ENCODE measurements around the gene NBAS. TPM values are rescaled to one million over a fixed set of nuclear protein-coding genes. Genes with fewer than 3 reads are reported as not detected.

NBAS gene
- total and polyA plus RNA-seq, 9 of the 15 experiments (the other 6 are each of a cell fraction or from before 2014, with no cell fraction given): 15.3 to 94.4 (median 69.9) TPM

DNA sequence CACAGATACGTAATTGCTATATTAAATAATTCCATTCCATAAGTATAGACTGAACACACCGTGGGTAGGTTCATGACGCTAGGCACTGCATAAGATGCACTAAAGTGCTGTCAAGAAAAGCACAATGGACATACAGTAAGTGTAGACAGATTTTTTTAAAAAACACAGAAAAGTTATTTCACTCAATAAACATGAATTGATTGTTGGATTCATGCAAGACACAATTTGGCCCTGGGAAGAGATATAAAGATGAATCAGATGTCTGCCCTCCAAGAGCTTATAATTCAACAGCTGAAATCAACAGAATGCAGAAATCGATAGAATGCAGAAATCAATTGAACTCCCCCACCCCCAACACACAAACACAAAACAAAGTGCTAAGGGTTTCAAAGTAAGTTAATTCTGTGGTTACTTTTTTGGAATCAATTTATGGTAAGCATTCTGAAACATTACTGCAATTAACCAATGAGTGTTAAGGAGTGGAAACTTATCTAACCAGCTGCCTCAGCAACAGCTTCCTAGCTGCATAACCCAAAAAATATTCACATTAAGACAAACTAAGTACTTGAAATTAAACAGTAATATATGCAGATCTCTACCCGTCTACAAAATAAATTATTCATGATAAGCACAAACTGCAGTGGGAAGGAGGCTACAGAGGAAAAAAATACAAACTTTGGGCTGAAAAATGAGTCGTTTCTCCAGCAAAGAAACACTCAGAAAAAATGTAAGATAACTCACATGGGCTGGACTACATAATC is 1.6 kb downstream of the NBAS start (continued):
- TF ChIP-seq, protein P1, sequence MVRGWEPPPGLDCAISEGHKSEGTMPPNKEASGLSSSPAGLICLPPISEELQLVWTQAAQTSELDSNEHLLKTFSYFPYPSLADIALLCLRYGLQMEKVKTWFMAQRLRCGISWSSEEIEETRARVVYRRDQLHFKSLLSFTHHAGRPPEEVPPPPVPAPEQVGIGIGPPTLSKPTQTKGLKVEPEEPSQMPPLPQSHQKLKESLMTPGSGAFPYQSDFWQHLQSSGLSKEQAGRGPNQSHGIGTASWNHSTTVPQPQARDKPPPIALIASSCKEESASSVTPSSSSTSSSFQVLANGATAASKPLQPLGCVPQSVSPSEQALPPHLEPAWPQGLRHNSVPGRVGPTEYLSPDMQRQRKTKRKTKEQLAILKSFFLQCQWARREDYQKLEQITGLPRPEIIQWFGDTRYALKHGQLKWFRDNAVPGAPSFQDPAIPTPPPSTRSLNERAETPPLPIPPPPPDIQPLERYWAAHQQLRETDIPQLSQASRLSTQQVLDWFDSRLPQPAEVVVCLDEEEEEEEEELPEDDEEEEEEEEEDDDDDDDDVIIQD (CRISPR knock-in tag; IDR thresholded peaks at IDR 0.05): no peak
- 0 out of 2 replicates have a peak, but pooled peaks have one; percentile 33 for TF ChIP-seq FOSL1 (tag; conservative IDR thresholded peaks at IDR 0.05)
- no peak for TF ChIP-seq KDM5B (IDR thresholded peaks at IDR 0.05; ENCODE audit: insufficient replicate concordance, low read depth, low read length)
- TF ChIP-seq, protein P2, sequence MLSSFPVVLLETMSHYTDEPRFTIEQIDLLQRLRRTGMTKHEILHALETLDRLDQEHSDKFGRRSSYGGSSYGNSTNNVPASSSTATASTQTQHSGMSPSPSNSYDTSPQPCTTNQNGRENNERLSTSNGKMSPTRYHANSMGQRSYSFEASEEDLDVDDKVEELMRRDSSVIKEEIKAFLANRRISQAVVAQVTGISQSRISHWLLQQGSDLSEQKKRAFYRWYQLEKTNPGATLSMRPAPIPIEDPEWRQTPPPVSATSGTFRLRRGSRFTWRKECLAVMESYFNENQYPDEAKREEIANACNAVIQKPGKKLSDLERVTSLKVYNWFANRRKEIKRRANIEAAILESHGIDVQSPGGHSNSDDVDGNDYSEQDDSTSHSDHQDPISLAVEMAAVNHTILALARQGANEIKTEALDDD (IDR thresholded peaks at IDR 0.05): peak; percentile 66
- no peak for TF ChIP-seq SMARCA5 (IDR thresholded peaks at IDR 0.05)
- TF ChIP-seq, protein P3, sequence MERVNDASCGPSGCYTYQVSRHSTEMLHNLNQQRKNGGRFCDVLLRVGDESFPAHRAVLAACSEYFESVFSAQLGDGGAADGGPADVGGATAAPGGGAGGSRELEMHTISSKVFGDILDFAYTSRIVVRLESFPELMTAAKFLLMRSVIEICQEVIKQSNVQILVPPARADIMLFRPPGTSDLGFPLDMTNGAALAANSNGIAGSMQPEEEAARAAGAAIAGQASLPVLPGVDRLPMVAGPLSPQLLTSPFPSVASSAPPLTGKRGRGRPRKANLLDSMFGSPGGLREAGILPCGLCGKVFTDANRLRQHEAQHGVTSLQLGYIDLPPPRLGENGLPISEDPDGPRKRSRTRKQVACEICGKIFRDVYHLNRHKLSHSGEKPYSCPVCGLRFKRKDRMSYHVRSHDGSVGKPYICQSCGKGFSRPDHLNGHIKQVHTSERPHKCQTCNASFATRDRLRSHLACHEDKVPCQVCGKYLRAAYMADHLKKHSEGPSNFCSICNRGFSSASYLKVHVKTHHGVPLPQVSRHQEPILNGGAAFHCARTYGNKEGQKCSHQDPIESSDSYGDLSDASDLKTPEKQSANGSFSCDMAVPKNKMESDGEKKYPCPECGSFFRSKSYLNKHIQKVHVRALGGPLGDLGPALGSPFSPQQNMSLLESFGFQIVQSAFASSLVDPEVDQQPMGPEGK (CRISPR knock-in tag; IDR thresholded peaks at IDR 0.05; ENCODE audit: borderline replicate concordance): no peak
- peak; percentile 16; the same call in 1 of the 2 replicates for TF ChIP-seq C11orf30 (IDR thresholded peaks at IDR 0.05; ENCODE audit: low read depth)
- TF ChIP-seq ZNF561 (CRISPR knock-in tag; conservative IDR thresholded peaks at IDR 0.05): no peak
- TF ChIP-seq CBX5 (IDR thresholded peaks at IDR 0.05; ENCODE audit: borderline replicate concordance, low read depth): no peak
- TF ChIP-seq HDAC1 (IDR thresholded peaks at IDR 0.05): 0 out of 4 replicates have a peak, but pooled peaks of 1 of the 2 experiments have one; percentile 19

Measured in K562 (cell line).